Heart left ventricle (tissue), 16 donors: ENCODE measurements around the gene GFRA4. TPM values are rescaled to one million over a fixed set of nuclear protein-coding genes. Genes with fewer than 3 reads are reported as not detected.

Experiments
- ATAC-seq, 4 donors: fragments of 200-7000 bp; cut with Tn5 transposase; one replicate each; pipeline ENCODE4 v1.9.1; 2020 to 2022; ENCODE audit warnings: moderate library complexity in 4 of 4, mild to moderate bottlenecking in 3 of 4, moderate number of reproducible peaks in 1 of 4
- DNase-seq, 5 donors: peaks; one replicate each; pipeline ENCODE4 v3.0.0-alpha.2; 2020
- H3K27ac ChIP-seq, 12 donors: fragments of 200-600 bp; sonication (generic) in 4 of 12; one replicate each; pipeline versions ENCODE4 v1.5.0 to v1.8.0; 2016 to 2022; ENCODE audit warnings: mild to moderate bottlenecking in 2 of 12
- H3K27me3 ChIP-seq, 9 donors: fragments of 200-600 bp; sonication (generic) in 2 of 9; one replicate each; pipeline versions ENCODE4 v1.5.1 to v1.8.0; 2016 to 2022; ENCODE audit warnings: mild to moderate bottlenecking in 3 of 9
- H3K36me3 ChIP-seq, 9 donors: fragments of 200-600 bp; sonication (generic) in 2 of 9; one replicate each; pipeline versions ENCODE4 v1.5.0 to v1.8.0; 2018 to 2022; ENCODE audit warnings: mild to moderate bottlenecking in 2 of 9
- H3K4me1 ChIP-seq, 12 donors: fragments of 200-600 bp; sonication (generic) in 4 of 12; one replicate each; pipeline versions ENCODE4 v1.5.0 to v1.8.0; 2016 to 2022; ENCODE audit warnings: mild to moderate bottlenecking in 3 of 12
- H3K4me3 ChIP-seq, 12 donors: fragments of 200-600 bp; sonication (generic) in 4 of 12; one replicate each; pipeline versions ENCODE4 v1.5.0 to v1.8.0; 2017 to 2022; ENCODE audit warnings: mild to moderate bottlenecking in 9 of 12, moderate library complexity in 4 of 12
- H3K9me3 ChIP-seq, 12 donors: fragments of 200-600 bp; sonication (generic) in 4 of 12; one replicate each; pipeline versions ENCODE4 v1.5.0 to v1.8.0; 2016 to 2022; ENCODE audit warnings: mild to moderate bottlenecking in 1 of 12
- POLR2A ChIP-seq, 2 donors: fragments of 450-650 bp; IDR thresholded peaks; one replicate each; pipeline ENCODE4 v1.6.1; 2017; ENCODE audit warnings: antibody characterized with exemption in 2 of 2, mild to moderate bottlenecking in 2 of 2, moderate library complexity in 2 of 2
- WGBS, 4 donors: extraction: QIAGEN DNeasy Blood & Tissue Kit in 2 of 4; methylation state at CpG; one replicate each; pipeline versions ENCODE4 v1.1.5 to v1.1.7; 2013 to 2018; 5-methylcytosine and 5-hydroxymethylcytosine counted together
- intact Hi-C, 10 donors: fragments of 100-400 bp; cut with DNase I; formaldehyde crosslinking; loops; one replicate each; pipeline versions ENCODE4 v1.11.1 to v1.14.2; 2022
- polyA plus RNA-seq, 2 donors: library from polyadenylated mRNA; stranded (reverse); fragments of 200-250 nt; gene quantifications; one replicate each; pipeline ENCODE4 v1.2.3, GENCODE V29; 2013
- total RNA-seq, 9 donors: library from RNA; depleted of rRNA in 2 of 9; stranded (reverse); fragments of >200 nt in 2 of 9; fragmentation: NEBNext Ultra II Directional in 3 of 9; extraction: Animal tissue kit (Norgen Biotek cat#: 25700) in 3 of 9; gene quantifications; one replicate each; pipeline versions ENCODE4 v1.1.0 to v1.2.4, GENCODE V29; 2016 to 2023
- TF ChIP-seq, protein P1 (sequence below), 12 donors: fragments of 200-600 bp; sonication (generic) in 4 of 12; IDR thresholded peaks; one replicate each; pipeline versions ENCODE4 v1.5.0 to v1.8.0; 2018 to 2022; ENCODE audit warnings: antibody characterized with exemption in 12 of 12, mild to moderate bottlenecking in 5 of 12
- donor health status: ischemic (EF 13 %, LVEDD 7.1; RV severe dilation, severe dysfunction).
- donor health status: healthy with polysubstance abuse.
- donor health status: DM: no; HTN: yes; CAD: no.
- donor health status: DM: no; HTN: no; CAD: no.
- donor health status: ischemic (EF 25% LVEDD 6.9; RV normal size, moderate dysfunction).
- donor health status: ischemic (EF 25% LVEDD 5.7; RV mildly dilated, moderate dysfunction).
- donor health status: healthy.
- donor health status: DM: yes; HTN: yes; CAD: no.
- donor health status: ischemic (EF 35%, LVEDD 5.7; RV mildly dilated, moderate dysfunction).
- donor health status: nonischemic (EF 11% LVEDD 7.7; RV severe dilation, severe dysfunction).
- donor health status: DM: yes; HTN: yes; CAD: no.
- donor health status: PGD.
- donor health status: ischemic (EF 29% LVEDD 5.4; RV normal size, mild dysfunction).
- donor health status: nonischemic (EF 23%, LVEDD 6.1; RV moderate dilation, normal function).

The GFRA4 gene
- total and polyA plus RNA-seq, 11 donors = not detected

DNA sequence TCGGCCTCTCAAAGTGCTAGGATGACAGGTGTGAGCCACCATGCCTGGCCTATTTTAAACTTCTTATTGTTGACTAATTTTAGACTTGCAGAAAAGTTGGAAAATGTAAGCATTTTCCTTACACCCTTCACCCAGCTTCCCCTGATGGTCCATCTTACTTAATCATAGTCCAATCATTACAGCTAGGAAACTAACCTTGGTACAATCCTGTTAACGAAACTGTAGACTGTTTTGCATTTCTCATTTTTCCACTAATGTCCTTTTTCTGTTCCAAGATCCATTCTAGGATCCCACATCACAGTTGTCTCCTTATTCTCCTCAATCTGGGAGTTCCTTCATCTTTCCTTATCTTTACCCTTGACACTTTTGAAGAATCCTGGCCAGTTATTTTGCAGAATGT lies 659 bp upstream of the GFRA4 start:
- Histone ChIP-seq H3K4me3 (no peak overlapping the region), H3K27me3 (peaks cover 5 to 45% (median 20%) of the 10 kb centered on the region in 9 donors), H3K4me1 (peaks cover 0 to 13% (median 0%) of the 10 kb centered on the region in 12 donors), H3K36me3 (no peaks in the 10 kb centered on the region), H3K27ac (no peak overlapping the region), H3K9me3 (no peaks in the 10 kb centered on the region)
- intact Hi-C loops = no loop called here
- no peak for TF ChIP-seq POLR2A (IDR thresholded peaks at IDR 0.05)
- TF ChIP-seq, protein P1, sequence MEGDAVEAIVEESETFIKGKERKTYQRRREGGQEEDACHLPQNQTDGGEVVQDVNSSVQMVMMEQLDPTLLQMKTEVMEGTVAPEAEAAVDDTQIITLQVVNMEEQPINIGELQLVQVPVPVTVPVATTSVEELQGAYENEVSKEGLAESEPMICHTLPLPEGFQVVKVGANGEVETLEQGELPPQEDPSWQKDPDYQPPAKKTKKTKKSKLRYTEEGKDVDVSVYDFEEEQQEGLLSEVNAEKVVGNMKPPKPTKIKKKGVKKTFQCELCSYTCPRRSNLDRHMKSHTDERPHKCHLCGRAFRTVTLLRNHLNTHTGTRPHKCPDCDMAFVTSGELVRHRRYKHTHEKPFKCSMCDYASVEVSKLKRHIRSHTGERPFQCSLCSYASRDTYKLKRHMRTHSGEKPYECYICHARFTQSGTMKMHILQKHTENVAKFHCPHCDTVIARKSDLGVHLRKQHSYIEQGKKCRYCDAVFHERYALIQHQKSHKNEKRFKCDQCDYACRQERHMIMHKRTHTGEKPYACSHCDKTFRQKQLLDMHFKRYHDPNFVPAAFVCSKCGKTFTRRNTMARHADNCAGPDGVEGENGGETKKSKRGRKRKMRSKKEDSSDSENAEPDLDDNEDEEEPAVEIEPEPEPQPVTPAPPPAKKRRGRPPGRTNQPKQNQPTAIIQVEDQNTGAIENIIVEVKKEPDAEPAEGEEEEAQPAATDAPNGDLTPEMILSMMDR (IDR thresholded peaks at IDR 0.05) = no peak
- DNase-seq (peak in 1 of 5 donors; percentile 4), ATAC-seq (no peak)
- WGBS, 4 donors = 82 to 87% (median 84%) methylated on average over 2 of the region's 2 CpGs

DNA sequence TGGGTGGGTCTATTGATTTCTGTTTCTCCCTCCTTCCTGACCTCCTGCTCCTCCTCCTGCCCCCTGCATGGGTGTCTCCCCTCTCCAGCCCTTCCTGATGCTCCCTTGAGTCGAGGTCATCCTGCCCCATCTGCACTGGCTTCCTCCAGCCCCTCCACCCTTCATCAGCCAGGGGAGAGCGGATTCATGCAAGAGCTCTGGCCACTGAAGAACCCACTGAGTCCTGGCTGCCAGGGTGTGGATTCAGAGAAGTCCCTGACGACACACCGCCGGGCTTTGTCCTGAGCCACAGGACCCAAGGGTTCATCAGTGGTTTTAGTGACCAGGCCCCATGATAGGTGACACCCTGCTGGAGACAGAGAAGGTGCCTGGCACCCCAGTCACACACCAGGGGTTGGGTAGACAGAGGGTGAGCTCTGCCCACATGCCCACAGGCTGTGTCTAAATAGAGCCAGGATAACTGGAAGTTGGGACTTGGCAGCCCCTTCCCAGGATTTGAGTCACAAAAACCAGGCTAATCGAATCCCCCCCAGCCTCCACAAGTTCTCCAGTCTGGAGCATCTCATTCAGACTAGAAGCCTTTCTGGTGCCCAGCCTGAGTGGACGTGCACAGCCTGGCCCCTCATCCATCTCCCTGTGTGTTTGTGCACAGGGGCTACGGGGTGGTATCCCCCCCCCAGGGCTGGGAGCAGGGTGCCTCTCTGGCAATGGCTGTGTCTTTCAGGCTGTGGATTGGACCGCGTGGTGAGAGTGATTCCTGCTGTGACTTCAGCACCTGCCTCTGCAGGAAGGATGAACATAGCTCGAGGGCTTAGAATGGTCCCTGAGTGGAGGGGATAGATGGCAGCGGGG lies 1.2 kb downstream of the GFRA4 start:
- Histone ChIP-seq H3K4me3 (no peak overlapping the region), H3K9me3 (no peaks in the 10 kb centered on the region), H3K36me3 (no peaks in the 10 kb centered on the region), H3K27me3 (peaks cover 5 to 50% (median 20%) of the 10 kb centered on the region in 9 donors), H3K4me1 (peaks cover 0 to 13% (median 0%) of the 10 kb centered on the region in 12 donors), H3K27ac (no peak overlapping the region)
- no peak for ATAC-seq
- DNase-seq = peak in 1 of 5 donors; percentile 14
- WGBS, 4 donors = 51 to 68% (median 65%) methylated on average over 7 to 12 of the region's 12 CpGs
- TF ChIP-seq POLR2A (IDR thresholded peaks at IDR 0.05) = no peak
- TF ChIP-seq, protein P1 (IDR thresholded peaks at IDR 0.05) = no peak
- intact Hi-C loops = no loop called here

GRCh38 chr20:3661060-3661813 lies 2.0 kb downstream of the GFRA4 start:
- WGBS, 4 donors = 11 to 30% (median 13%) methylated on average over 21 to 60 of the region's 60 CpGs
- Histone ChIP-seq H3K27me3 (peaks cover 5 to 50% (median 20%) of the 10 kb centered on the region in 9 donors), H3K36me3 (no peaks in the 10 kb centered on the region), H3K9me3 (no peaks in the 10 kb centered on the region), H3K4me3 (peak overlapping the region in 3 of 12 donors; percentile 19 to 27 (median 25)), H3K27ac (no peak overlapping the region), H3K4me1 (peaks cover 0 to 13% (median 0%) of the 10 kb centered on the region in 12 donors)
- intact Hi-C loops = no loop called here
- DNase-seq (peak in 1 of 5 donors; percentile 18), ATAC-seq (peak in 1 of 4 donors; percentile 33)
- no peak for TF ChIP-seq POLR2A (IDR thresholded peaks at IDR 0.05)

GRCh38 chr20:3660262-3661059 lies 2.7 kb downstream of the GFRA4 start:
- 4 to 5% (median 4%) methylated on average over 38 to 75 of the region's 75 CpGs for WGBS, 4 donors
- H3K36me3 ChIP-seq = no peaks in the 10 kb centered on the region
- H3K27me3 ChIP-seq = peaks cover 5 to 50% (median 20%) of the 10 kb centered on the region in 9 donors
- DNase-seq = peak in 1 of 5 donors; percentile 12
- peak overlapping the region in 3 of 12 donors; percentile 19 to 27 (median 25) for H3K4me3 ChIP-seq
- peaks cover 0 to 13% (median 0%) of the 10 kb centered on the region in 12 donors for H3K4me1 ChIP-seq
- no peak for TF ChIP-seq POLR2A (IDR thresholded peaks at IDR 0.05)
- TF ChIP-seq, protein P1 (IDR thresholded peaks at IDR 0.05) = no peak
- no peak overlapping the region for H3K27ac ChIP-seq
- intact Hi-C loops = no loop called here
- peaks cover 0 to under 1% (median 0%) of the 10 kb centered on the region in 12 donors for H3K9me3 ChIP-seq
- ATAC-seq = peak in 1 of 4 donors; percentile 4
